Stimulated activated CD8-positive, alpha-beta memory T cell treated with anti-CD3 and anti-CD28 coated beads, Interleukin-2, amount 100 ng/mL, for 1 hour (primary cell): Measurements from ENCODE around the gene PPIP5K1.
"Not testable (repeated sequence)": the region's sequence is repeated elsewhere in the genome, so short reads cannot be mapped to it uniquely, and the experiment has no call there.

Experiments
- DNase-seq, 2 donors: peaks; one replicate each; pipeline ENCODE4 v3.0.0-alpha.2; 2020; ENCODE audit warnings: low read depth in 2 of 2

PPIP5K1 gene

DNA sequence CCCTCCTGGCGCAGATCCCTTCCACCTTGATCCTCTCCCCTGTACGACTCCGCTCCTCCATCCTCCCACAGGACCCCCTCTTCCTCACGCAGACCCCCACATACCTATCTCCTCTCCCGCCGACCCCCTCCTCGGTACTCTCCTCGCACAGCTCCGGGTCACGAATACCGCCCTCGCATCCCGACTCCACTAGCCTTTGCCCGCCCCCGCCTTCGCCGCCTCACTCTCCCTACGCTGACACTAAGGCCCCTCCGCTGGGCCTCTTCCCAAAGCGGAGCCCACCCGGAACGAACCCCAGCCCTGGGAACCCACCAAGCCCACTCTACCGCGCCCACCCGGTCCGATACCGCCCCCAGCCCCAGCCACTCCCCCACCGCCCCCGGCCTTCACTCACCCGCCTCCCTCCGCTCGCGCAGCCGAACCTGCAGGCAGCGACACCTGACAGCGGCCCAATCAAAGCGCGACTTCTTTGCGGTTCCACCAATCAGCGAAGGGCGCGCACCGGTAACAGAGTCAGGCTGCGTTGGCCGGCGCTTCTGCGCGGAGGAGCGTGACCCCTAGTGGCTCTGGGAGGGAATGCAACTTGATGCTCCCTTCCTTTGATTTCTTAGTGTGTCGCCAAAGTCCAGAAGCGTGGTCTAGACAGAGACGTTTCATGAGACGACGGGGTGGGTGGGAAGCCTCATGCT is at the start of gene PPIP5K1:
TSS of gene PPIP5K1 (minus strand) at position 431 of the 689 bp plus-strand sequence. CDS start 5,704 bp downstream, outside the sequence.
- not testable (repeated sequence) for DNase-seq

DNA sequence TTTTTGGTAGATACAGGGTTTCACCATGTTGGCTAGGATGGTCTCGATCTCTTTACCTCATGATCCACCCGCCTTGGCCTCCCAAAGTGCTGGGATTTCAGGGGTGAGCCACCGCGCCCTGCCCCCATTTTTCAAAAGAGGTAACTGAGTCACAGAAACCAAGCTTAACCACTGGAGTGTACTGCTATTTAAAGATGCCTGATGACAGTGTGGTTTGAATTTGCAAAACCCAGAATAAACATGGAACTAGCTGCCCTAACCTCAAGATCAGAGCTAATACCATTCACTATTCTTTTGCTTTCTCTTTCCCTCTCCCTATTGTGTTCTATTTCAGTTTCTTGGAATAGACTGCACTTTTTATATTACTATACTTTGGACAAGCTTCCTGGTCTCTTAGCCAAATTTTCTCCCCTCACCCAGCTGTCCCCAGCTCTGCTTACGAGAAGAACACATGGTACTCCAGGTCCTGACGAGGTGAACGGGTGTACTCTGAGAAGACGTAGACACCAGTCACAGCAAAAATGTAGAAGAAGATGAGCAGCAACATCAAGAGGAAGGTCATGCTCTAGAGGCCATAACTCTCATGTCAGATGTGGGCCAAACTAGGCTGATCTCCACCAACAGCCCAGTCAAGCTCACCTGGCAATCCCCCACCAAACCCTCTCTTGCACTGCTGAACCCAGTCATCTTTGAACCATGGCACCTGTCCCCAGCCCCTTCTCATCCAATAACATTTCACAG is 48.6 kb upstream of the PPIP5K1 start:
- not testable (repeated sequence) for DNase-seq

DNA sequence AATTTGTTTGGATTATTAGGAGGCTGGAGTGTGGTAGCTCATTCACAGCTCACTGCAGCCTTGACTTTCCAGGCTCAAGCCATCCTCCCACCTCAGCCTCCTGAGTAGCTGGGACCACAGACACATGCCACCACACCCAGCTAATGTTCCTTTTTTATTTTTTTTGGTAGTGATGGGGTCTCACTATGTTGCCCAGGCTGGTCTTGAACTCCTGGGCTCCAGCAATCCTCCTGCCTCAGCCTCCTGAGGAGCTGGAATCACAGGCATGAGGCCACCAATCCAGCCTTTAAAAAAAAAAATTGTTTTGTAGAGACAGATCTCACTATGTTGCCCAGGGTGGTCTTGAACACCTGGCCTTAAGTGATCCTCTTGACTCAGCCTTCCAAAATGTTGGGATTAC is 36.9 kb upstream of the PPIP5K1 start:
- DNase-seq: not testable (repeated sequence)

DNA sequence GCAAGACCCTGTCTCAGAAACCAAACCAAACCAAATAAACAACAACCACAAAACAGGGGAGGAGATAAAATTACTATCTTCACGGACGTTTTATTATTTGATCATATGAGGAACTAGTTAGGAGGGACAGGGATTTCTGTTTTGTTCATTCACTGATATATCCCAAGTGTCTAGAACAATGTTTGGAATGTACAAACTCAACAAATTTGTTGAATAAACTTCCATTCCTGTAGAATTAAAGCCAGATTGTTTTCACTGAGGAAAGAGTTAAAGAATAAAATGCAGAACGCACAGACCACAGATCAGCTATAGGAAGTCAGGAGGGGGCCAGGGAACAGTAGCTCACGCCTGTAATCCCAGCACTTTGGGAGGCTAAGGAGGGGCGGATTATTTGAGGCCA is 35.1 kb upstream of the PPIP5K1 start:
- DNase-seq: no peak

DNA sequence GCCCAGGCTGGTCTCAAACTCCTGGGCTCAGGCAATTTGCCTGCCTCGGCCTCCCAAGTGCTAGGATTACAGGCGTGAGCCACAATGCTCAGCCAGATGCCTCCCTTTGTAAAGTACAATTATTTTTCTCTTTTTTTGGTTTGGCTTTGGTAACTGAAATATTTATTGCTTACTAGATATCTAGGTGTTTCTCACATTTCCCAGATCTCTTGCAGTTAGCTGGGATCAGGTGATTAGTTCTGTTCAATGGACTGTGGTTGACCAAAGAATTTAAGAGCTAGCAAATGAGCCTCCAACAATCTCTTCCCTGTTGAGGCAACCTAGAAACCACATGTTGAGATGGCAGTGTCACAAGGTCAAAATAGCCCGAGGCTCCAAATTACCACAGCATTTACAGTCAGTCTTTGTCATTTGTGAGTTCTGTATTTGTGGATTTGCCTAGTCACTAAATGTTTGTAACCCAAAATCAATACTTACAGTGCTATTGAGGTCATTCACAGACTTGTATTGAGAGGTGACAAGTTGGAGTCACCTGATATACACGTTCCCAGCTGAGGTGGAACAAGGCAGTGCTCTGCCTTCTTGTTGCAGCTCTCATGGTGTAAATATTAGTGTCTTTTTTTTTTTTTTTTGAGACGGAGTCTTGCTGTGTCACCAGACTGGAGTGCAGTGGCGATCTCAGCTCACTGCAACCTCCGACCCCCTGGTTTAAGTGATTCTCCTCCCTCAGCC is 32.2 kb upstream of the PPIP5K1 start:
- not testable (repeated sequence) for DNase-seq

DNA sequence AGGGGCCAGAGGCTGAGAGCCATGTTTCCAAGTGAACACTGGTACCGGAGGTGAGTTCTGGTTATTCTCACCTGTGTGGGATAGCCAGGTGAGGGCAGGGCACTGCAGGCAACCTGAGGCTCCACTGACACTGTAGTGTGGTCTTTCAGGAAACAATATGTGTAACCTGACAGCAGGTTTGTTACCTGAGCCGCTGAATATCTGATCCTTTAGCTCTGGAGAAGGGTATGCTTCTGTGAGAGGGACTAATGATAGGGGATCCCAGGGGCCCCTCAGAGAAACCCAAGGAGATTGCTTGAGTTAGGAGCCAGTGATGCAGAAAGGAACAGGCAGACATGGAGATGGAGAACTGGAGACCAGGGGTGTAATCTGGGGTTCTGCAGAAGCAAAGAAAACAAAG is 28.7 kb upstream of the PPIP5K1 start, which contains the start of gene STRC:
TSS of gene STRC (minus strand) at position 101 of the 400 bp plus-strand sequence. CDS start at position 23, 78 bp downstream.
- DNase-seq: not testable (repeated sequence)

DNA sequence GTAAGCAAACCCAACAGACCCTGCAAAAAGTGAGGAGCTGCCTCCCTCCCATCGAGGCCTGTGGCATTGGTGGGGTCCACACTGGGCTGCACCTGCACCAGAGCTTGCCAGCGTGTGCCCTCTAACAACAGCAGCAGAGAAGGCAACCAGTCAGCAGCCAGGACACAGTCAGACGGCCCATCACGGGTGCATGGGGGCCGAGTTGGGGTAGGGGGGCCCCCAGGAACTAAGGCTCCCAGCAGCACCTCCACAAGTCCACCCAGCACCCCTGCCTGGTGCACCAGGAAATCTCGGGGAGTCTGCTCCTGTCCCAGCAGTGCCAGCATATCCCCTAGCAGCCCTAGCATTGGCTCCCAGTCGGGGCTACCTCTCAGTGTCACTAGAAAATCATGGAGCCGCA is 27.7 kb upstream of the PPIP5K1 start:
- DNase-seq: not testable (repeated sequence)

DNA sequence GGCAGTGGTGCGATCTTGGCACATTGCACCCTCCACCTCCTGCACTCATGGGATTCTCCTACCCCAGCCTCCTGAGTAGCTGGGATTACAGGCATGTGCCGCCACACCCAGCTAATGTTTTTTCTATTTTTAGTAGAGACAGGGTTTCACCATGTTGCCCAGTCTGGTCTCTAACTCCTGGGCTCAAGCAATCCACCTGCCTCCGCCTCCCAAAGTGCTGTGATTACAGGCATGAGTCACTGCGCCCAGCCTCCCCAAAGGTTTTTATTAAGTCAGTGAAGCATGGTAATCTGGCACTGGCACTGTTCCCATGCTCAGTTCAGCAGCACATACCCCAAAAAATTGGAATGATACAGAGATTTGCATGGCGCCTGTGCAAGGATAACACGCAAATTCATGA is 12.2 kb upstream of the PPIP5K1 start:
- not testable (repeated sequence) for DNase-seq

DNA sequence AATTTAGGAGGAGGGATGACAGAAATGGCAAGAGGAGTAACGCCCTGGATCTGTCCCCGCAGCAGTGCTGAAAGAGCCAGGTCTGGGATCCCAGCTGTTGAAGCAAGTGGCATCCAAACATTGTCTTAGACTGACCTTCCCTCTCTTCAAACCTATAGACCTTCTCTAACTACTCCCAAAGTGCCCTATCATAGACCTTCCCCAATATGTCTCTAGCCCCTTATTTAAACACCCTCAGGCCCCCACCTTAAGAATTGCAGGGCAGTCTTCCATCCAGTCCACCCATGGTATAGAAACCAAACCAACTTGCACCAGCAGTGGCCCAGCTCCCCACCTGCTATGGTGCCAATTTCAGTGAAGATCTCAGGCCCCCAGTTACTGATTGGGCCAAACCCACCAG is 10.2 kb upstream of the PPIP5K1 start:
- not testable (repeated sequence) for DNase-seq

DNA sequence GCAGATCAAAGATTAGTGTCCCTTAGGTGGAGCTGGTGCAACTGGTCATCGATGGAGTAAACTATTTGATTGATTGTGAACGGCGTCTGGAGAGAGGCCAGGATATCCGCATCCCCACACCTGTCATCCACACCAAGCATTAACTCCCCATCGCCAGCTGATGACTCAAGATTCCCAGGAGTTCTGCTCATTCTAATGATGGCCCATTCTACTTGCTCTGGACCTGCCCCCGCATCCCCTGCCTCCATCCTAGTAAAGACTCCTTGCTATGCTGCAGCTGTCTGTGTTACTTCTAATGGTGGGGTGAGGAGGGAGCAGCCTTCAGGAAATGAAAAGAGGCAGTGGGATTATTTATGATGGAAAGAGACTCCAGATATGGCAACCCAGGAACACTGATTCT is 9.1 kb upstream of the PPIP5K1 start:
- not testable (repeated sequence) for DNase-seq

DNA sequence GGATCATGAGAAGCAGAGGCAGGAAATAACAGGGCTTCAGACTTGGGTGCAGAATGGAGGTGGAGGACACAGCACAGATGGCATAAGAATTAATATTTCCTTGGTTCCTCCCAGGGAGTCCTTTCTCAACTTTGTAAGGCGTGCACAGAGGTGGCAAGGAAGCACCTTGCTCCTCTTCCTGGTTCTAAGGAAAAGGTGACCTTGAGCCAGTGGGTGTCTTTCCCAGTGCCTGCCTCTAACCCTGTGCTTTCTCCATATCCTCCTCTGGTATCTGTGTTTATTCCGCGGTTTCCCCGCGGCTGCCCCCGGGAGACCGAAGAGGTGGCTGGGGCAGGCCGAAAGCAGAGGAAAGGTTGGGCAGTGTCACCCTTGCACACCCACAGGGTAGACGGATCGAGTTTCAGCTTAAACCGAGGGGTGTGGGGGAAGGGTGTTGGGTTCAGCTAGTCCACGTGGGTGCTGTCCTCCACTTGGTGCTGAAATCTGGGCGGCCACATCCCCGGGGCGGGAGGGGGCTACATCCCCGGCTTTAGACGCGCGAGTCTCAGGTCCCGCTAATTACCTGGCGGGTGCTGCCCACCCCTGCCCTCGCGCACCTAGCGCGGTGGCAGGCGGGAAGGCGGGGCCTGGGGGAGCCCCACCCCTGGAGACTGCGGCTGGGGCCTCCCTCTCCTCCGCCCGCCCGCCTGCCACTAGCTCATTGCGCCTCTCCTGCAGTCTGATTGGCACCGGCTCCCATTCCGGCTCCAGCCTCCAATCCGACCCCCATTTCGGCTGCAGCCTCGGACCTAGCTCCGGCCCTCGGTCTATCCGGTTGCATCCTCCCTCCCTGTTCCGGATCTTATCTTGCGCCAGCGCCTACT is 3.6 kb upstream of the PPIP5K1 start, which contains the start of gene CKMT1B:
TSS of gene CKMT1B (plus strand) at position 700 of the 863 bp plus-strand sequence. CDS start 192 bp downstream, outside the sequence.
- DNase-seq: not testable (repeated sequence)

DNA sequence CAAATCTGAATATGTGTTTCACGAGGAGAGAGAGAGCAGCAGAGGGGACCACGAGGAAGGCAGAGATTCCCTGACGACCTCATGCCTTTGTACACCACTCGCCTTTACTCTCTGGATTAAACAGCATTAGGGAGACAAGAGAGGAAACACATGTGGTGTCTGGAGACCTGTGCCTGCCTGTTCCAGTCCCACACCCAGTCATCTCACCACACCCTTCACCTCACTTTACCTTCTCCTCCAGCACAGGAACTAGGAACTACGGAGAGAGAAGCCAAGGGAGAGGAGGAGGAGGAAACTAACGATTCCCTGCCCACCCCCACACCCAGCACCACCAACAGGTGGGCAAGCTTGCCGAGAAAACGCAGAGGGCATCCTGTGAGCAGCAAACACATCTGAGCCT is 2.8 kb upstream of the PPIP5K1 start:
- DNase-seq: not testable (repeated sequence)

DNA sequence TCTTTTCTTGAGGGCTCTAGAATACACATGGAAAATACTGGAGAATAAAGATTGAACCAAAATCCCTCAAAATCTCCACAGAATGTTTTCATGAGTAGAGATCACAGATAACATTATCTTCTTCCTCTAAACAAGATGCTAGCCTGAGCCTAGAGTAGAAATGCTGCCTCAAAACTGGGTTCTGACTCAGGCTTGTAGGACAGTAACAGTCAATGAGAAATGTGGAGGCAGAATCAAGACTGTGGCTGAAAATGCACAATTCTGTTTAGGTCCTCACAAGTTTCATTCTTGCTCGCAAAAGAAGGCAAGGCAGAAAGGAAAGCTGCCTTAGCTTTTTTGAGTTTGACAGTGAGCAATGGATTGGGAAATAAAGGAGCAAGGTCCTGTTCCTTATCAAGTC is 15.4 kb downstream of the PPIP5K1 start:
- DNase-seq: not testable (repeated sequence)

DNA sequence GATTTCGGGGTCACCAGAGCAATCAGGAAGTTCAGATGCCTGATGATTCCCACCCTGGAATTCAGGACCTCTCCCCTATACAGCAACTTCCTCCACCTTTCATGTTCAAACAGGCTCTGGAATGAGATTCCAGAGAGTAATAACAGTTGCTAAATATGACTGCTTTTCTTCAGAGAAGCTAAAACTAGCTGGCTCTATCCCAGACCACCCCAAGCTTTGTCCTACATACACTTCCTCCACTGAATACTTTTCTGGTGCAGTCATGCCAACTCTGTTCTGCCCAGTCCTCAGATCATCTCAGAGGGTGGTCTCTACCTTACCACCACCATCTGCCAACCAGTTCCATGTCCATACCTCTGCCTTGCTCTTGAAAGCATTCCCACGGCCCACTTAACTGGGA is 23.4 kb downstream of the PPIP5K1 start:
- not testable (repeated sequence) for DNase-seq

DNA sequence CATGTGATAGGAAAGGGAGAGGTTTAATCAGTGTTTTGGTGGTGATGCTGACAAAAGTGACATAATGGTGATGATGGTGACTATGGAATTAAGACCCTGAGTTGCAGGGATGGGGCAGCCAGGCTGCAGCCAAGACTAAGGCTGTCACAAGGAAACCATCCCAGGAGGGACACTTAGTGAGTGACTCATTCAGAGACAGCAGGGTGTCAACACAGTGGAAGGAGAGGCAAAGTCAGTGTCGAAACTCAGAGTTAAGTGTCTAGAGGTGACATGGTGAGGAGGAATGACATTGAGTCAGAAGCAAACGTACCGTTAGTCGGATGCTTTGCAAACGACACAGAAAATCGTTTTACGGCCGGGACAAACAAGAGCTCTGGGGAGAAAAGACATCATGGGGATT is 26.2 kb downstream of the PPIP5K1 start:
- DNase-seq: not testable (repeated sequence)

DNA sequence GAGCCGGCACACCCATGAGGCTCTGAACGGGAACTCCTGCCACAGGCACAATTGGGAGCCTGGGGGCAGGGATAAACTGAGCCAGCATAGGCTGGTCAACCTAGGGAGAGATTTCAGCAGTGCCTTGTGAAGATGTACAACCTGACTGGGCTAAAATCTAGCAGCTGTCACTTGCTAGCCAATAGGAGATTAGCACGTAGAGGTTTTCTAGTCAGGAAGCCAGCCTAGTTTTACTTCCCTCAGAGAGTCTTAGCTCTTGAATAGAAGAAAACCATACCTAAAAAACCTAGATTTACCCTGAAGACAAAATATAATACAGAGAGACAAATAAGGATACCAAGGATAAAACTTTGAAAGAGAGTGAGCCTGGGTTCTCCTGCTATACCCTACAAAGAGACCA is 27.3 kb downstream of the PPIP5K1 start:
- DNase-seq: not testable (repeated sequence)

DNA sequence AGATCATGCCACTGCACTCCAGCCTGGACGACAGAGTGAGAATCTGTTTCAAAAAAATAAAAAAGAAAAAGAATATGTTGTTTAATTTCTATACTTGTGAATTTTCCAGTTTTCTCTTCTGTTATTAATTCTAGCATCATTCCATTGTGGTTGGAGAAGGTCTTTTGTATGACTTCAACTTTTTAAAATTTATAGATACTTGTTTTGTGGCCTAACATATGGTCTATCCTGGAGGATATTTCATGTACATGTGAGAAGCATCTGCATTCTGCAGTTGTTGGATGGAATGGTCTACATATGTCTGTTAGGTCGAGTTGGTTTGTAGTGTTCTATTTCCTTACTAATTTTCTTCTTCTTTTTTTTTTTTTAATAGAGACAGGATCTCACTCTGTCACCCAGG is 37.0 kb downstream of the PPIP5K1 start:
- DNase-seq: no peak

DNA sequence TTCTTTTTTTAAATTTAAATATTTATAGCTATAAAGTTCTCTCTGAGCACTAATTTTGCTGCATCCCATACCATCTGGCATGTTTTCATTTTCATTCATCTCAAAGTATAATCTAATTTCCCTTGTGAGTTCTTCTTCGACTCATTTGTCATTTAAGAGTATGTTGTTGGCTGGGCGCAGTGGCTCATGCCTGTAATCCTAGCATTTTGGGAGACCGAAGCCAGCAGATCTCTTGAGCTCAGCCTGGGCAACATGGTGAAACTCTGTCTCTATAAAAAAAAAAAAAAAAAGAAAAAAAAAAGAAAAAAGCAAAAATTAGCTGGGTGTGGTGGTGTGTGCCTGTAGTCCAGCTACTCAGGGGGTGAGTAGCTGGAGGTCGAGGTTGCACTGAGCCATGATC is 37.8 kb downstream of the PPIP5K1 start:
- DNase-seq: no peak

DNA sequence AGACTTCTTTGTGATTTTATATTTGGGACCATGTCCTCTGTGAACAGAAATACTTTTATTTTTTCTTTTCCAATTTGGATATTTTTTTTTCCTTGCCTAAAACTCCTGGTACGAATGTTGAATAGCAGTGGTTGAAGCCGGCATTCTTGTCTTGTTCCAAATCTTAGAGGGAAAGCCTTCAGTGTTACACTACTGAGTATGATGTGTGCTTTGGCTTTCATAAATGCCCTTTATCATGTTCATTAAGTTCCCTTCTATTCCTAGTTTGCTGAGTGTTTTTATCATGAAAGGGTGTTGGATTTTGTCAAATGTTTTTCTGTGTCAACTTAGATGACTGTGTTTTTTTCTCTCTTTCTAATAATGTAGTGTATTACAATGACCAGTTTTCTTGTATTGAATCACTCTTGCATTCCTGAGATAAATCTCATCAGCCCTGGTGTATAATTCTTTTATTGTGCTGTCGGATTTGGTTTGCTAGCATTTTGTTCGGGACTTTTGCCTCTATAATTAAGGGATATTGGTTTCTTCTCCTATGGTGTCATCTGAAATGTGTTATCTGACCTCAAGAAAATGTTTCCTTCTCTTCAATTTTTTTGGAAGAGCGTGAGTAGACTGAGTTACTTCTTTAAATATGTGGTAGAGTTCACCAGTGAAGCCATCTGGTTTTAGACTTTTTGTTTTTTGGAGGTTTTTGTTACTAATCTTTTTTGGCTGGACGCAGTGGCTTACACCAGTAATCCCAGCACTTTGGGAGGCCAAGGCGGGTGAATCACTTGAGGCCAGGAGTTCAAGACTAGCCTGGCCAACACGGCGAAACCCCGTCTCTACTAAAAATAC is 39.3 kb downstream of the PPIP5K1 start:
- no peak for DNase-seq

DNA sequence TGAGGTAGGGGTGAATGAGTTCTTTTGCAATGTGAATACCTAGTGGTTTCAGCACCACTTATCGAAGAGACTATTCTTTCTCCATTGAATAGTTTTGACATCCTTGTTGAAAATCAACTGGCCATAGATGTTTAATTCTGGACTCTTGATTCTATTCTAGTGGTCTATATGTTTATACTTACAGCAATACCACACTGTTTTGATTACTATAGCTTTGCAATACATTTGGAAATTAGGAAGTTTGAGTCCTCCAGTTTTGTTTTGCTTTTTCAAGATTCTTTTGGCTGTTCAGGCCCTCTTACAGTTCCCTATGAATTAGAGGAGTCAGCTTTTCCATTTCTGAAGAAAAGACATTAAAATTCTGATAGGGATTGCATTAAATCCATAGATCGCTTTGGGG is 42.5 kb downstream of the PPIP5K1 start:
- no peak for DNase-seq
